HG03342 (cell line): ENCODE measurements around the gene ZNF646.
"Not testable (repeated sequence)": the region's sequence is repeated elsewhere in the genome, so short reads cannot be mapped to it uniquely, and the experiment has no call there.

ENCODE experiments used
- ATAC-seq: cut with Tn5 transposase; IDR thresholded peaks from one replicate; pipeline ENCODE4 v1.9.1; 2021; ENCODE audit warnings: mild to moderate bottlenecking, moderate library complexity; ENCODE audit not compliant: unreplicated experiment

The ZNF646 gene

GRCh38 chr16:31083081-31083480 lies 8.9 kb downstream of the ZNF646 start:
- no peak for ATAC-seq

DNA sequence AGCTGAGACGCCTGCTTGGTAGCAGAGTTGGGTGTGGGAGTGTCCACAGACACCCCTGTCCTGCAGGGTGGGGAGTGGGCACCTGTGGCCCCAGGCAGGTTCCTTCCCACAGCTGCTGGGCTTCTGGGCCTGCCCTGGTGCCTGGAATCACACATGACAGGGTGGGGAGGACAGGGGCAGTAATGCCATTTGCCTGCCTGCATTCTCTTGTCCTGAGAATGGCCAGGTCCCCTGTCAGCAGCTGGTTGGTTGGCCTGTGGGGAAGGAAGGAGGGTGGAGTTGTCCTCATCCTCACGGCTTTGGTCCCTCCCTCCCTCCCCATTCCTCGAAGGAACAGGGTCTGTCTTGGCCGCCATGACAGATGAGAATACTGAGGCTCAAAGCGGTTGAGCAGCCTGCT lies 9.3 kb downstream of the ZNF646 start:
- no peak for ATAC-seq

DNA sequence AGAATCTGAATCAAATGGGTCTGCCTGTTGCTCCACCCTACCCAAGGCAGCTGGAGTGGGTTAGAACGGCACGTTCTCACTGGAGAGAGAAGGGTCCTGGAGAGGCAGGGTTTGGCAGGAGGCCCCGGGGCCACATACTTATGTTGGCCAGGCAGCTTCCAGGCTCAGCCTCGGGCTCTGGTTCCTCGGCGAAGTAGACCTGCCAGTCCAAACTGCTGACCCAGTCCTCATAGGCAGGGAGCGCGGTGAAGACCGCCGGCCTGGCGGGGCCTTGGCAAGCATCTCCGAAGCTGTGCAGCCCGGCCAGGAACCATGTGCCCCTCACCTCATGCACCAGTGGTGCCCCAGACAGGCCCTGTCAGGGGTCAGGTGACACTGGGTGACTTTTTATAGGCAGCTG lies 9.8 kb downstream of the ZNF646 start:
- ATAC-seq = no peak

- ATAC-seq = no peak
Observed at GRCh38 chr16:31084584-31085302, 10.5 kb downstream of the ZNF646 start.

DNA sequence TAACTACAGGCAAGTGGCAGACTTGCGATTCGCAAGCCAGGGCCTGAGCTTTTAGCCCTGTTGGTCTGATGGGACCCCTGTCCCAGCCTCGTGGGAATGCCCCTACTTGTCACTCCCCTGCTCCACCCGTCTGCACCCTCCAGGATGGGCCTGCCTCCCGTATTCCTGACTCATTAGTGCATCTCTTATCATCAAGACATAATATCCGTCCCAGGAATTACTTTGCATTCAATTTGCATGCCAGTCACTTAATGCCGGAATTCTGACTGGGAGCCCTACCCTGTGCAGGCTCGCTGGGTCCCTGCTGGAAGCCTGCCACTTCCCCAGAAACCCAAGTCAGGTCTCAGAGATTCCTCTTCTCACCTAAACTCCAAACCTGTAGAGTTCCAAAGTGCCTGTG lies 11.2 kb downstream of the ZNF646 start:
- ATAC-seq = no peak

DNA sequence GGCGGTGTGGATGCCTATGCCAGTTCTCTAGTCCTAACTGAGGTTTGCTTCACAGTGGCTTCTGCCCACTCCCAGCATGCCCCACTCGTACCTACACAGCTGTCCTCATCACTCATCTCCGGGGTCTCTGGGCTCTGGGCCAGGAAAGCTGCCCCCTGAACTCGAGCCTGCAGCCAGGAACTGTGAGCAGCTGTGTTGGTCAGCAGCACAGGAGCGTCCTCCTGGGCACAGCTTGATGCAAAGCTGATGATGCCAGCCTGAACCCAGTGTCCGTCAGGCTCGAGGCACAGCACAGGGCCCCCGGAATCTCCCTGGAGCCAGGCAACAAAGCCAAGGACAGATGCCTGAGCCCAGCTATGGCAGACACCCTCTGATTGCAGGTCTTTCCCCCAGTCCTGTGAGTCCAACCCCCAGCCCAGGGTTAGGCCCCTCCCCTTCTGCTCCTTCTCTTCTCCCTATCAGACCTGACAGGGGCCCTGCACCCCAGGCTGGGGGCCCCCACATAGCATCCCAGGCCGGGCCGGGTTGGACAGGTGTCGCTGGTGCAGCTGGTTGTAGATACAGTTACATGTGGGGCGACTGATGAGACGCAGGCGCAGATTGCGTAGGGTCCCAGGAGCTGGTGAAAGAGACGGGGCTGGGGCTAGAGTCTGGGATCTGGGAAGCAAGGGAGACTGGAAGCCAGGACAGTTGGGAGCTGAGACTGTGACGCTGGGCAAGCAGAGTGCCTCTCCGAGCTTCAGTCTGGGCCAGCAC lies 11.8 kb downstream of the ZNF646 start:
- ATAC-seq = no peak

- ATAC-seq = no peak
Observed at GRCh38 chr16:31086629-31086906, 12.3 kb downstream of the ZNF646 start.

GRCh38 chr16:31087481-31087880 lies 13.3 kb downstream of the ZNF646 start:
- no peak for ATAC-seq

DNA sequence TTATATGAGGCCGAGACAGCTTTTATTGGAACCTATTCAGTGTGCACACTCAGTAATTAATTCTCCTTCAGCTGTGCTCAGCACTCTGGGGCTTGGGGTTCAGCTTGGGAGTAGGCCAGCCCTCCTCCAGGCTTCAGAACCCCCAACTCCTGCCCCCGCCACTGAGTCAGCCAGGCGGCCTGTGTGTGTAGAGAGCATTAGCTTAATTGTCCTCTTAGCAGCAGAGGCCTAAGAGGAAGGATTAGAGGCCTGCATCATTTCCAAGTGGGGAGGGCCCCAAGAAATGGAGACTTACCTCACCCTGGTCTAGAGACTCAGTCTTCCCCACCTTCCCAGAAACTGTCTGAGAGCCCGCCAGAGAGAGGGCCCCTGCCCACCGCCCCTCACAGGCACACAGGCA lies 13.7 kb downstream of the ZNF646 start:
- no peak for ATAC-seq

GRCh38 chr16:31088459-31089183 lies 14.4 kb downstream of the ZNF646 start, which contains the start of gene PRSS53:
Gene PRSS53, minus strand, starts transcription at chr16:31088943. Its CDS starts 134 bp downstream, at chr16:31088809.
- no peak for ATAC-seq

GRCh38 chr16:31089199-31089598 lies 15.0 kb downstream of the ZNF646 start:
- ATAC-seq = no peak

DNA sequence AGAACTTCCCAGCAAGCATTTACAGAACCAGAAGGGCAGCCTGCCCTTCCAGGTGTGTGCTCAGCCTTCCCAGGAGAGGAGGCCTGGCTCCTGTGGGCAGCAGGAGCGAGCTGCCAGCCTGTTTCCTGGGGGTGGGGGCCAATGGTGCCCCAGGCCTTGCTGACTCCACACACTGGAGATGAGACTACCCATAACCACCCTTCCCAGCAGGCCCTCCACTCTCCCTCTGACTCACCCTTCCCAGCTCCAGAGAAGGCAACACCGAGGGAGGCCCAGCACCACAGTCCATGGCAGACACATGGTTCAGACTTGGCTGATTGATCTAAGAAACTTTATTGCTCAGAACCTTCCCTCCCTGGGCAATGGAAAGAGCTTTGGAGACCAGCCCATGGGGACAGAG lies 16.3 kb downstream of the ZNF646 start:
- no peak for ATAC-seq

GRCh38 chr16:31092330-31092729 lies 18.1 kb downstream of the ZNF646 start:
- no peak for ATAC-seq

GRCh38 chr16:31093132-31093703 lies 19.0 kb downstream of the ZNF646 start:
- ATAC-seq = no peak

DNA sequence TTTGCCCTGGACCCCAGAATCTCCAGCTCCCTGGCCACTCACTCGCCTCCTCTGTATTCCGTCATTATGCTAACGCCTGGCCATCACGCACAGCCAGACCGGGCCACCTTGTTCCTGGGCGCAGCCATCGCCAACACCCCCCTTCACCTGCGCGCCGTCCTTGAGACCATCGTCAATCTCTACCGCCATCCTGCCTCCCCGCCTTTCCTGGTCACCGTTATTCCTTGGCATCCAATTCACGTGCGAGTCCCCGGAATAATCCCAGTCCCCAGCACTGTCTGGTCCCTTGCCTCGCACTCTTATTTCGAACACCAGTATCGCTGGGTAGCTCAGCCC lies 19.8 kb downstream of the ZNF646 start:
- ATAC-seq = no peak

GRCh38 chr16:31094424-31095120 lies 20.4 kb downstream of the ZNF646 start, which contains the start of gene VKORC1:
Gene VKORC1, minus strand, starts transcription at chr16:31094797. Its CDS starts 68 bp downstream, at chr16:31094729.
- ATAC-seq = peak; percentile 75

DNA sequence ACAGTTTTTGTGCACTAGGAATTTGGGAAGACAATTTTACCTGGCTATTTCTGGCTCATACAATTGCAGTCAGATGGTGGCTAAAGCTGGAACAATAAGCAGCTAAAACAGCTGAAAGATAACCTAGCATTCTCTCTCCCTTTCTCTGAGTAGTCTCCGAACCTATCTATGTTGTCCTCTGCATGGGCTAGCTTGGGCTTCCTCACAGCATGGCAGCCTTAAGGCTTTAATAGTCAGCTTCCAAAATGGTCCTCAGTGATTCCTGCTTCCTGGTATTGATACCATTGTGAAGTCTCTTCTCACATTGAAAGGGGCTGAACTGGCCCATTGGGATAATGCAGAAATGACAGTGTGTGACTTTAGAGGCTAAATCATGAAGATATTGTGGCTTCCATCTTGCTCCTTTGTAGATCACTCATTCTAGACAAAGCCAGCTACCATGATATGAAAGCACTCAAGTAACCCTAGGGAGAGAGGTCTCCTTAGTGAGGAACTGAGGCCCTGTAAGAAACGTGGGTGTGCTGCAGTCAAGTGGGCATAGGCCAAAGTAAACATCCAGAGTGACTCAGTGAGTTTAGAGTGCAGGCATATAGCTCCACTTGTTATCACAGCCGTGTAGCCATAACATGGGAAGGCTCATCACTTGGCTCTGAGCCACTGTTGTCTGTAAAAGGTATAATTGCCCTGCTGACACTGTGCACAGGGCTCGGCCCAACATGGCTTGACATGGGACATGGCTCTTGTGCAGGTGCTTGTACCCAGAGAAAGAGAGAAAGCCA lies 25.8 kb downstream of the ZNF646 start:
- no peak for ATAC-seq

- ATAC-seq = not testable (repeated sequence)
Observed at GRCh38 chr16:31100876-31101641, 26.8 kb downstream of the ZNF646 start.

GRCh38 chr16:31105677-31106213 lies 31.5 kb downstream of the ZNF646 start:
- ATAC-seq = peak; percentile 38
